ENCODE data around the gene GALNT7. TPM values are rescaled to one million over a fixed set of nuclear protein-coding genes. Genes with fewer than 3 reads are reported as not detected.

Gene GALNT7
- total and polyA plus RNA-seq, 2 of the 13 experiments (the other 11 are each of a cell fraction or from before 2014, with no cell fraction given): 0.08 to 0.13 TPM

- TF ChIP-seq, protein P1, sequence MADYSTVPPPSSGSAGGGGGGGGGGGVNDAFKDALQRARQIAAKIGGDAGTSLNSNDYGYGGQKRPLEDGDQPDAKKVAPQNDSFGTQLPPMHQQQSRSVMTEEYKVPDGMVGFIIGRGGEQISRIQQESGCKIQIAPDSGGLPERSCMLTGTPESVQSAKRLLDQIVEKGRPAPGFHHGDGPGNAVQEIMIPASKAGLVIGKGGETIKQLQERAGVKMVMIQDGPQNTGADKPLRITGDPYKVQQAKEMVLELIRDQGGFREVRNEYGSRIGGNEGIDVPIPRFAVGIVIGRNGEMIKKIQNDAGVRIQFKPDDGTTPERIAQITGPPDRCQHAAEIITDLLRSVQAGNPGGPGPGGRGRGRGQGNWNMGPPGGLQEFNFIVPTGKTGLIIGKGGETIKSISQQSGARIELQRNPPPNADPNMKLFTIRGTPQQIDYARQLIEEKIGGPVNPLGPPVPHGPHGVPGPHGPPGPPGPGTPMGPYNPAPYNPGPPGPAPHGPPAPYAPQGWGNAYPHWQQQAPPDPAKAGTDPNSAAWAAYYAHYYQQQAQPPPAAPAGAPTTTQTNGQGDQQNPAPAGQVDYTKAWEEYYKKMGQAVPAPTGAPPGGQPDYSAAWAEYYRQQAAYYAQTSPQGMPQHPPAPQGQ (CRISPR knock-in tag; IDR thresholded peaks at IDR 0.05; ENCODE audit: borderline replicate concordance): no peak
Observed at GRCh38 chr4:173128199-173128890, 40.3 kb upstream of the GALNT7 start (continued).

- ATAC-seq: no peak
- H3K36me3 ChIP-seq (replicated peaks in 1 of 2; ENCODE audit: control insufficient read depth in 1 of 2, insufficient read depth in 2 of 2, low read length in 2 of 2): no peaks in the 10 kb centered on the region
- no TSS peak for BruUV-seq (replicated peaks)
- no peak overlapping the region for H3K4me2 ChIP-seq (ENCODE audit: low read depth, low read length)
- H3K9ac ChIP-seq (ENCODE audit: insufficient read depth, low read depth, low read length): no peak overlapping the region
- no peak overlapping the region for H3K4me3 ChIP-seq (replicated peaks in 1 of 3; ENCODE audit: insufficient read depth in 1 of 3, low read depth in 2 of 3, low read length in 3 of 3)
- H3K27me3 ChIP-seq (ENCODE audit: control insufficient read depth in 1 of 2, insufficient read depth in 2 of 2, low read length in 2 of 2): no peaks in the 10 kb centered on the region
- intact Hi-C loops (cut with micrococcal nuclease; ENCODE audit: unreplicated experiment): no loop called here
- POLR2A ChIA-PET: no interaction called here
- WGBS (ENCODE audit: low lambda C conversion rate): 22% methylated on average over 5 of the region's 5 CpGs
- no peaks in the 10 kb centered on the region for H4K20me1 ChIP-seq (ENCODE audit: insufficient read depth, low read length)
- H3K79me2 ChIP-seq (ENCODE audit: insufficient read depth, low read length): no peaks in the 10 kb centered on the region
- no peaks in the 10 kb centered on the region for H3K4me1 ChIP-seq (ENCODE audit: insufficient read depth, low read length)
- in situ Hi-C loops (cut with HindIII; ENCODE audit: extremely low pct_ligation_motif_present, low pct_unique_long_range_greater_than_20kb): no loop called here
- H2AFZ ChIP-seq (ENCODE audit: low read length): no peak overlapping the region
- FAIRE-seq: no peak
- H3K27ac ChIP-seq (ENCODE audit: extremely low read length, insufficient read depth, low read length): no peak overlapping the region
- CTCF ChIA-PET (ENCODE audit: low intra/inter-chr PET ratio, low total read pairs): no interaction called here
- DNase-seq (ENCODE audit: low spot score): no peak
- no peaks in the 10 kb centered on the region for H3K9me3 ChIP-seq (ENCODE audit: low read length)
- TF ChIP-seq ARHGAP35 (CRISPR knock-in tag; IDR thresholded peaks at IDR 0.05; ENCODE audit: borderline replicate concordance): no peak
- no peak for TF ChIP-seq MXD4 (CRISPR knock-in tag; IDR thresholded peaks at IDR 0.05)
- no peak for TF ChIP-seq BRCA1 (CRISPR knock-in tag; IDR thresholded peaks at IDR 0.05)
- no peak for TF ChIP-seq KAT8 (CRISPR knock-in tag; IDR thresholded peaks at IDR 0.05)
- no peak for TF ChIP-seq ZNF646 (CRISPR knock-in tag; IDR thresholded peaks at IDR 0.05)
- no peak for TF ChIP-seq PHB2 (IDR thresholded peaks at IDR 0.05; ENCODE audit: partially characterized antibody)
- no peak for TF ChIP-seq CBFB (CRISPR knock-in tag; IDR thresholded peaks at IDR 0.05)
- no peak for TF ChIP-seq UBTF (CRISPR knock-in tag; IDR thresholded peaks at IDR 0.05)
- TF ChIP-seq, protein P2, sequence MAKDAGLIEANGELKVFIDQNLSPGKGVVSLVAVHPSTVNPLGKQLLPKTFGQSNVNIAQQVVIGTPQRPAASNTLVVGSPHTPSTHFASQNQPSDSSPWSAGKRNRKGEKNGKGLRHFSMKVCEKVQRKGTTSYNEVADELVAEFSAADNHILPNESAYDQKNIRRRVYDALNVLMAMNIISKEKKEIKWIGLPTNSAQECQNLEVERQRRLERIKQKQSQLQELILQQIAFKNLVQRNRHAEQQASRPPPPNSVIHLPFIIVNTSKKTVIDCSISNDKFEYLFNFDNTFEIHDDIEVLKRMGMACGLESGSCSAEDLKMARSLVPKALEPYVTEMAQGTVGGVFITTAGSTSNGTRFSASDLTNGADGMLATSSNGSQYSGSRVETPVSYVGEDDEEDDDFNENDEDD (CRISPR knock-in tag; IDR thresholded peaks at IDR 0.05; ENCODE audit: borderline replicate concordance): no peak
Observed at GRCh38 chr4:173130687-173131086, 37.9 kb upstream of the GALNT7 start.

Data from HepG2 (cell line).